GM21447 (cell line): ENCODE measurements around the gene PLAGL2.
"Not testable (repeated sequence)": the region's sequence is repeated elsewhere in the genome, so short reads cannot be mapped to it uniquely, and the experiment has no call there.

Experiments
- ATAC-seq: cut with Tn5 transposase; IDR thresholded peaks from one replicate; pipeline ENCODE4 v1.9.1; 2021; ENCODE audit not compliant: unreplicated experiment

The PLAGL2 gene

GRCh38 chr20:32204205-32205109, 3.1 kb downstream of the PLAGL2 start:
- ATAC-seq: no peak

GRCh38 chr20:32203356-32204204, 4.0 kb downstream of the PLAGL2 start:
- ATAC-seq: no peak

- ATAC-seq: no peak
These were observed 5.6 kb downstream of the PLAGL2 start for GRCh38 chr20:32201977-32202363.

GRCh38 chr20:32201296-32201976, 6.1 kb downstream of the PLAGL2 start:
- ATAC-seq: no peak

- ATAC-seq: no peak
These were observed 8.5 kb downstream of the PLAGL2 start for GRCh38 chr20:32199006-32199405.

- ATAC-seq: not testable (repeated sequence)
These were observed 10.4 kb downstream of the PLAGL2 start for GRCh38 chr20:32197136-32197535.

GRCh38 chr20:32196613-32197012, 10.9 kb downstream of the PLAGL2 start:
- not testable (repeated sequence) for ATAC-seq

- no peak for ATAC-seq
These were observed 12.0 kb downstream of the PLAGL2 start for GRCh38 chr20:32195581-32195980.

GRCh38 chr20:32193996-32194395, 13.5 kb downstream of the PLAGL2 start:
- ATAC-seq: no peak

GRCh38 chr20:32193336-32193735, 14.2 kb downstream of the PLAGL2 start:
- ATAC-seq: not testable (repeated sequence)

- ATAC-seq: no peak
These were observed 14.8 kb downstream of the PLAGL2 start for GRCh38 chr20:32192698-32193097.

- ATAC-seq: no peak
These were observed 15.7 kb downstream of the PLAGL2 start for GRCh38 chr20:32191873-32192272.

GRCh38 chr20:32191422-32191821, 16.1 kb downstream of the PLAGL2 start:
- no peak for ATAC-seq

GRCh38 chr20:32190616-32191415, 16.7 kb downstream of the PLAGL2 start:
- no peak for ATAC-seq

GRCh38 chr20:32189691-32190615, 17.6 kb downstream of the PLAGL2 start:
- ATAC-seq: no peak

- ATAC-seq: no peak
These were observed 18.5 kb downstream of the PLAGL2 start for GRCh38 chr20:32189123-32189410.

- ATAC-seq: no peak
These were observed 19.0 kb downstream of the PLAGL2 start for GRCh38 chr20:32188376-32189122.

- no peak for ATAC-seq
These were observed 21.0 kb downstream of the PLAGL2 start for GRCh38 chr20:32186506-32186905.
